ENCODE results near the gene IRF2BP2. TPM values are rescaled to one million over a fixed set of nuclear protein-coding genes. Genes with fewer than 3 reads are reported as not detected.

The IRF2BP2 gene
- total and polyA plus RNA-seq, 2 of the 13 experiments (the other 11 are each of a cell fraction or from before 2014, with no cell fraction given): 140 to 147 TPM

DNA sequence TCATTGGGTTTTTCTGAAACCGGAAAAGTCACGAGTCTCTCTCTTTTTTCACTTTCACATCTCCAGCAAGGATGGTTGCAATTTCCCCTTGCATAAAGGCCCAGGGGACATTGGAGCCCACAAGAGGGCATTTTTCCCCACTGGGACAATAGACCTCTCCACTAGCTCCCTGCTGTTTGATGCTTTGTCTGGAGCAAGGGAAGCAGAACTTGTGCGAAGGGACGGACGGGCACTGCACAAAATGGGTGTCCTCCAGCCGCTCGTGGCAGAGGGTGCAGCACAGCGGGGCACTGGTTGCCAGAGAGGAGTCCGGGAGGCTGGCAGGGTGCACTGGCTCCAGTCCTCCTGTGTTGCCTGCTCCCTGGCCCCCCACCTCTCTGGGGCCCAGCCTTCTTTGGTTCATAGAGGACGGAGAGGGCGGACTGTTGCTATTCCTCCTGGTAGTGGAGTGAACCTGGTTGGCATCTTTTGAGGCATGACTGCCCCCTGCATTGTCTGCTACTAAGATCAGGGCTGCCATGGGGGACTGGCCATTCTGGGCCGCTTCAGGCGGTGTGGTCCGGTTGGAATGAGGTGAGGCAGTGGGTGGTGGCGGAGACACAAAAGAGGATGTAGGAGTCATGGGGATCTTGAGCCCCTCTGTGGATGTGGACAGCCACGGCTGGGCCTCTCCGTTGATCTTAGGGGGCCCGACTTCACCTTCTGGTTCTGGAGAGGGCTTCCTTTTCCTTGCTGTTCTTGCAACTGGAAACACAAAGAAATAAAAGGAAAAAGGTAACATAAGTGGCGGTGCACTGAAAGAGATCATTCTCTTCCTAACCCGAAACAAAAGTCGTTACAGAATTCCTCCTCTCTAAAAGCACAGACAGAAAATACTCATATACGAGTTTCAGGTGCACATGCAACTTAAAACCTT lies 2.6 kb downstream of the IRF2BP2 start (continued):
- TF ChIP-seq ZNF333 (CRISPR knock-in tag; IDR thresholded peaks at IDR 0.05; ENCODE audit: borderline replicate concordance): peak; percentile 28; the same call in 1 of the 2 replicates
- 0 out of 2 replicates have a peak, but pooled peaks have one; percentile 86 for TF ChIP-seq FIP1L1 (IDR thresholded peaks at IDR 0.05; ENCODE audit: borderline replicate concordance, insufficient read depth, low read depth, low read length)
- TF ChIP-seq HNRNPLL (IDR thresholded peaks at IDR 0.05; ENCODE audit: low read depth, low read length, poor library complexity, severe bottlenecking): peak; percentile 42
- no peak for TF ChIP-seq ATAD3A (CRISPR knock-in tag; IDR thresholded peaks at IDR 0.05)
- TF ChIP-seq TSC22D2 (CRISPR knock-in tag; IDR thresholded peaks at IDR 0.05; ENCODE audit: borderline replicate concordance): 0 out of 2 replicates have a peak, but pooled peaks have one; percentile 34
- peak; percentile 7; the same call in 1 of the 2 replicates for TF ChIP-seq PHF8 (CRISPR knock-in tag; IDR thresholded peaks at IDR 0.05)
- peak; percentile 67; the same call in 1 of the 2 replicates for TF ChIP-seq ZNF569 (CRISPR knock-in tag; IDR thresholded peaks at IDR 0.05; ENCODE audit: borderline replicate concordance)
- no peak for TF ChIP-seq HNF4G (IDR thresholded peaks at IDR 0.05; ENCODE audit: borderline replicate concordance, low read depth, low read length)
- no peak for TF ChIP-seq HNF4G (CRISPR knock-in tag; IDR thresholded peaks at IDR 0.05; ENCODE audit: borderline replicate concordance, low read depth)
- TF ChIP-seq ZNF501 (CRISPR knock-in tag; IDR thresholded peaks at IDR 0.05): peak; percentile 11; the same call in 1 of the 2 replicates
- TF ChIP-seq ZNF446 (CRISPR knock-in tag; IDR thresholded peaks at IDR 0.05): no peak
- TF ChIP-seq ZFP37 (CRISPR knock-in tag; IDR thresholded peaks at IDR 0.05; ENCODE audit: borderline replicate concordance): 0 out of 2 replicates have a peak, but pooled peaks have one; percentile 39
- TF ChIP-seq ZNF326 (CRISPR knock-in tag; IDR thresholded peaks at IDR 0.05; ENCODE audit: borderline replicate concordance): no peak
- TF ChIP-seq ZNF749 (CRISPR knock-in tag; IDR thresholded peaks at IDR 0.05; ENCODE audit: borderline replicate concordance): 0 out of 2 replicates have a peak, but pooled peaks have one; percentile 48
- peak; percentile 53 for TF ChIP-seq PTBP1 (IDR thresholded peaks at IDR 0.05; ENCODE audit: low read depth, low read length, poor library complexity, severe bottlenecking)
- peak; percentile 18; the same call in 1 of the 2 replicates for TF ChIP-seq MTA1 (CRISPR knock-in tag; IDR thresholded peaks at IDR 0.05; ENCODE audit: borderline replicate concordance)
- TF ChIP-seq RBM22 (optimal IDR thresholded peaks at IDR 0.05; ENCODE audit: low read length): peak; percentile 95
- 0 out of 2 replicates have a peak, but pooled peaks have one; percentile 15 for TF ChIP-seq ZNF589 (CRISPR knock-in tag; conservative IDR thresholded peaks at IDR 0.05)
- TF ChIP-seq ZNF563 (CRISPR knock-in tag; IDR thresholded peaks at IDR 0.05): peak; percentile 68; the same call in 1 of the 2 replicates
- TF ChIP-seq CBX5 (CRISPR knock-in tag; IDR thresholded peaks at IDR 0.05; ENCODE audit: borderline replicate concordance): 0 out of 2 replicates have a peak, but pooled peaks have one; percentile 36
- TF ChIP-seq ZBTB1 (CRISPR knock-in tag; IDR thresholded peaks at IDR 0.05; ENCODE audit: borderline replicate concordance): no peak
- TF ChIP-seq FOXC1 (CRISPR knock-in tag; IDR thresholded peaks at IDR 0.05; ENCODE audit: borderline replicate concordance): peak; percentile 35
- 0 out of 2 replicates have a peak, but pooled peaks have one; percentile 61 for TF ChIP-seq PCBP1 (IDR thresholded peaks at IDR 0.05; ENCODE audit: borderline replicate concordance, low read depth, low read length)
- TF ChIP-seq U2AF2 (IDR thresholded peaks at IDR 0.05; ENCODE audit: low read depth, low read length): no peak
- 0 out of 2 replicates have a peak, but pooled peaks have one; percentile 11 for TF ChIP-seq TOPORS (CRISPR knock-in tag; IDR thresholded peaks at IDR 0.05)

Data from HepG2 (cell line).